PC-3 (cell line): Measurements from ENCODE around the gene SYNGR2.

Experiments used
- EZH2phosphoT487 ChIP-seq: fragments of 300-600 bp; sonication (generic); IDR thresholded peaks from 2 replicates; pipeline ENCODE4 v1.6.1; 2018; ENCODE audit warnings: mild to moderate bottlenecking, antibody characterized with exemption, low read length, borderline replicate concordance
- TF ChIP-seq, protein P1 (sequence below): fragments of 300-600 bp; sonication (generic); conservative IDR thresholded peaks from 2 replicates; pipeline ENCODE4 v1.5.1; 2017; ENCODE audit warnings: antibody characterized with exemption, low read depth, mild to moderate bottlenecking, low read length

DNA sequence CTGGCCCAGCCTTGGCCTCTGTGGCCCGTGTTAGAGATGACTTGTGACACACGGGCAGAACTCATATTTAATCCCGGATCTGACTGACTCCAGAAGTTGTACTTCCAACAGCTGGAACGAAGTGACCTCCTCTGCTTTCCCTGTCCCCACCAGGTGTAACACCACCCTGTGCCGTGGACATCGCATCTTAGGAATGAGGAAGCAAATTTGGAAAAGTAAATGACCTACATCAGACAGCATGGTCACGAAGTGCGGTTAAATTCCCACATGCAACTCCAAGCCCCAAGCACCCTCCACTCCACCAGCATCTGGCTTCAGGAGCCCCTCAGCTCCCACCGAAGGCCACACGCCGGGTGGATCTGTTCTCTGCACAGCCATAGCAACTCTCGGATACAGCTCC is 15.5 kb downstream of the SYNGR2 start:
- TF ChIP-seq, protein P1, sequence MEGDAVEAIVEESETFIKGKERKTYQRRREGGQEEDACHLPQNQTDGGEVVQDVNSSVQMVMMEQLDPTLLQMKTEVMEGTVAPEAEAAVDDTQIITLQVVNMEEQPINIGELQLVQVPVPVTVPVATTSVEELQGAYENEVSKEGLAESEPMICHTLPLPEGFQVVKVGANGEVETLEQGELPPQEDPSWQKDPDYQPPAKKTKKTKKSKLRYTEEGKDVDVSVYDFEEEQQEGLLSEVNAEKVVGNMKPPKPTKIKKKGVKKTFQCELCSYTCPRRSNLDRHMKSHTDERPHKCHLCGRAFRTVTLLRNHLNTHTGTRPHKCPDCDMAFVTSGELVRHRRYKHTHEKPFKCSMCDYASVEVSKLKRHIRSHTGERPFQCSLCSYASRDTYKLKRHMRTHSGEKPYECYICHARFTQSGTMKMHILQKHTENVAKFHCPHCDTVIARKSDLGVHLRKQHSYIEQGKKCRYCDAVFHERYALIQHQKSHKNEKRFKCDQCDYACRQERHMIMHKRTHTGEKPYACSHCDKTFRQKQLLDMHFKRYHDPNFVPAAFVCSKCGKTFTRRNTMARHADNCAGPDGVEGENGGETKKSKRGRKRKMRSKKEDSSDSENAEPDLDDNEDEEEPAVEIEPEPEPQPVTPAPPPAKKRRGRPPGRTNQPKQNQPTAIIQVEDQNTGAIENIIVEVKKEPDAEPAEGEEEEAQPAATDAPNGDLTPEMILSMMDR = no peak
- TF ChIP-seq EZH2phosphoT487 = no peak
